Endothelial cell (in vitro differentiated cells): Measurements from ENCODE around the gene IFNA1. TPM values are rescaled to one million over a fixed set of nuclear protein-coding genes. Genes with fewer than 3 reads are reported as not detected.

Source experiments
- DNase-seq: peaks from one replicate; pipeline ENCODE4 v3.0.0; 2021; ENCODE audit warnings: low spot score
- H3K27ac Mint-ChIP-seq: one replicate; pipeline ENCODE4 v1.8.0; 2021; ENCODE audit warnings: mixed read lengths, inconsistent platforms; ENCODE audit not compliant: unreplicated experiment
- H3K27me3 Mint-ChIP-seq: one replicate; pipeline ENCODE4 v1.8.0; 2021; ENCODE audit warnings: mild to moderate bottlenecking, moderate library complexity, mixed read lengths, inconsistent platforms; ENCODE audit not compliant: unreplicated experiment
- H3K36me3 Mint-ChIP-seq: one replicate; pipeline ENCODE4 v1.8.0; 2021; ENCODE audit warnings: mild to moderate bottlenecking, low read depth, mixed read lengths, inconsistent platforms; ENCODE audit not compliant: unreplicated experiment
- H3K4me1 Mint-ChIP-seq: one replicate; pipeline ENCODE4 v1.8.0; 2021; ENCODE audit warnings: mild to moderate bottlenecking, mixed read lengths, inconsistent platforms; ENCODE audit not compliant: unreplicated experiment
- H3K4me3 Mint-ChIP-seq: one replicate; pipeline ENCODE4 v1.8.0; 2021; ENCODE audit warnings: mild to moderate bottlenecking, mixed read lengths, inconsistent platforms; ENCODE audit not compliant: unreplicated experiment
- H3K9me3 Mint-ChIP-seq: one replicate; pipeline ENCODE4 v1.8.0; 2021; ENCODE audit warnings: mixed read lengths, inconsistent platforms; ENCODE audit not compliant: unreplicated experiment
- total RNA-seq: library from RNA; stranded (reverse); fragmentation: NEBNext Ultra II Directional; extraction: Animal tissue kit (Norgen Biotek cat#: 25700); gene quantifications from one replicate; pipeline ENCODE4 v1.2.1, GENCODE V29; 2021; ENCODE audit not compliant: unreplicated experiment
- TF ChIP-seq, protein P1 (sequence below): fragments of 200-600 bp; sonication (generic); IDR thresholded peaks from one replicate; pipeline ENCODE4 v1.5.0; 2021; ENCODE audit warnings: antibody characterized with exemption; ENCODE audit not compliant: unreplicated experiment

The IFNA1 gene
- total RNA-seq, 1 donor from 2014 or later = not detected

GRCh38 chr9:21402386-21403251, 37.6 kb upstream of the IFNA1 start:
- no peaks in the 10 kb centered on the region for H3K36me3 Mint-ChIP-seq
- H3K4me3 Mint-ChIP-seq = peak overlapping the region; percentile 89
- no peaks in the 10 kb centered on the region for H3K4me1 Mint-ChIP-seq
- H3K9me3 Mint-ChIP-seq = no peaks in the 10 kb centered on the region
- H3K27ac Mint-ChIP-seq = no peak overlapping the region
- peak; percentile 53 for DNase-seq
- peaks cover 4% of the 10 kb centered on the region for H3K27me3 Mint-ChIP-seq
- TF ChIP-seq, protein P1, sequence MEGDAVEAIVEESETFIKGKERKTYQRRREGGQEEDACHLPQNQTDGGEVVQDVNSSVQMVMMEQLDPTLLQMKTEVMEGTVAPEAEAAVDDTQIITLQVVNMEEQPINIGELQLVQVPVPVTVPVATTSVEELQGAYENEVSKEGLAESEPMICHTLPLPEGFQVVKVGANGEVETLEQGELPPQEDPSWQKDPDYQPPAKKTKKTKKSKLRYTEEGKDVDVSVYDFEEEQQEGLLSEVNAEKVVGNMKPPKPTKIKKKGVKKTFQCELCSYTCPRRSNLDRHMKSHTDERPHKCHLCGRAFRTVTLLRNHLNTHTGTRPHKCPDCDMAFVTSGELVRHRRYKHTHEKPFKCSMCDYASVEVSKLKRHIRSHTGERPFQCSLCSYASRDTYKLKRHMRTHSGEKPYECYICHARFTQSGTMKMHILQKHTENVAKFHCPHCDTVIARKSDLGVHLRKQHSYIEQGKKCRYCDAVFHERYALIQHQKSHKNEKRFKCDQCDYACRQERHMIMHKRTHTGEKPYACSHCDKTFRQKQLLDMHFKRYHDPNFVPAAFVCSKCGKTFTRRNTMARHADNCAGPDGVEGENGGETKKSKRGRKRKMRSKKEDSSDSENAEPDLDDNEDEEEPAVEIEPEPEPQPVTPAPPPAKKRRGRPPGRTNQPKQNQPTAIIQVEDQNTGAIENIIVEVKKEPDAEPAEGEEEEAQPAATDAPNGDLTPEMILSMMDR = no peak

GRCh38 chr9:21404146-21404545, 36.1 kb upstream of the IFNA1 start:
- TF ChIP-seq, protein P1 = no peak
- H3K36me3 Mint-ChIP-seq = no peaks in the 10 kb centered on the region
- DNase-seq = no peak
- H3K27me3 Mint-ChIP-seq = peaks cover 4% of the 10 kb centered on the region
- H3K4me3 Mint-ChIP-seq = no peak overlapping the region
- no peak overlapping the region for H3K27ac Mint-ChIP-seq
- no peaks in the 10 kb centered on the region for H3K9me3 Mint-ChIP-seq
- H3K4me1 Mint-ChIP-seq = no peaks in the 10 kb centered on the region

- H3K27ac Mint-ChIP-seq = no peak within 1 kb of the TSS
- H3K9me3 Mint-ChIP-seq = no peaks in the 10 kb centered on the region
- no peaks in the 10 kb centered on the region for H3K36me3 Mint-ChIP-seq
- TF ChIP-seq, protein P1 = no peak
- no peaks in the 10 kb centered on the region for H3K4me1 Mint-ChIP-seq
- no peak for DNase-seq
- peaks cover 4% of the 10 kb centered on the region for H3K27me3 Mint-ChIP-seq
- H3K4me3 Mint-ChIP-seq = no peak within 1 kb of the TSS
These were observed 31.4 kb upstream of the IFNA1 start, which contains the start of gene IFNA8 for GRCh38 chr9:21408817-21409216. TSS of gene IFNA8 (plus strand) at chr9:21409117. CDS start at chr9:21409177, 60 bp downstream.

- no peak overlapping the region for H3K4me3 Mint-ChIP-seq
- no peaks in the 10 kb centered on the region for H3K36me3 Mint-ChIP-seq
- H3K27me3 Mint-ChIP-seq = peaks cover 2% of the 10 kb centered on the region
- H3K27ac Mint-ChIP-seq = no peak overlapping the region
- no peaks in the 10 kb centered on the region for H3K9me3 Mint-ChIP-seq
- no peak for DNase-seq
- H3K4me1 Mint-ChIP-seq = no peaks in the 10 kb centered on the region
- TF ChIP-seq, protein P1 = no peak
These were observed 28.1 kb upstream of the IFNA1 start for GRCh38 chr9:21412107-21412506.

DNA sequence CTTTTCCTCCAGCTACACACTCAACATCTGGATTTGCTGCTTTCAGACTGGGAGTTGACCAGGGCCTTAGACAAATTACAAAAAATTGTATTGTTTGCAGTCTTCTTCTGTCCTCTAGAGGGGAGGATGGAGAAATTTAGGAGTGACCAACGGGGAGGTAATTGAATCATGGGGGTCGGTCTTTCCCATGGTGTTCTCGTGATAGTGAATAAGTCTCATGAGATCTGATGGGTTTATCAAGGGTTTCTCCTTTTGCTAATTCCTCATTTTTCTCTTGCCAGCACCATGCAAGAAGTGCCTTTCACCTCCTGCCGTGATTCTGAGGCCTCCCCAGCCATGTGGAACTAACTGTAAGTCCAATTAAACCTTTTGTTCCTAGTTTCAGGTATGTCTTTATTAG, 27.1 kb upstream of the IFNA1 start:
- no peaks in the 10 kb centered on the region for H3K27me3 Mint-ChIP-seq
- no peak overlapping the region for H3K27ac Mint-ChIP-seq
- no peaks in the 10 kb centered on the region for H3K9me3 Mint-ChIP-seq
- DNase-seq = no peak
- no peaks in the 10 kb centered on the region for H3K4me1 Mint-ChIP-seq
- no peak overlapping the region for H3K4me3 Mint-ChIP-seq
- TF ChIP-seq, protein P1 = no peak
- H3K36me3 Mint-ChIP-seq = no peaks in the 10 kb centered on the region
